ENCODE data around the gene RIBC2.
"Not testable (repeated sequence)": the region's sequence is repeated elsewhere in the genome, so short reads cannot be mapped to it uniquely, and the experiment has no call there.

Gene RIBC2

GRCh38 chr22:45445031-45445710 lies 31.7 kb downstream of the RIBC2 start:
- in situ Hi-C loops (cut with MboI; ENCODE audit: low sequenced_read_pairs), result loop anchor here (10.0 kb wide), 1 partner anchor 100 kb away; no protein-coding TSS in a partner anchor

GRCh38 chr22:45446216-45446615 lies 32.7 kb downstream of the RIBC2 start:
- in situ Hi-C loops (cut with MboI; ENCODE audit: low sequenced_read_pairs), result loop anchor here (10.0 kb wide), 1 partner anchor 99 kb away; no protein-coding TSS in a partner anchor

GRCh38 chr22:45447596-45447995 lies 34.1 kb downstream of the RIBC2 start:
- in situ Hi-C loops (cut with MboI; ENCODE audit: low sequenced_read_pairs), result loop anchor here (10.0 kb wide), 1 partner anchor 97 kb away; no protein-coding TSS in a partner anchor

GRCh38 chr22:45448431-45448830 lies 34.9 kb downstream of the RIBC2 start:
- in situ Hi-C loops (cut with MboI; ENCODE audit: low sequenced_read_pairs), result loop anchor here (10.0 kb wide), 1 partner anchor 96 kb away; no protein-coding TSS in a partner anchor

- in situ Hi-C loops (cut with MboI; ENCODE audit: low sequenced_read_pairs), result loop anchor here (10.0 kb wide), 1 partner anchor 95 kb away; no protein-coding TSS in a partner anchor
Measured at GRCh38 chr22:45449442-45449841, 35.9 kb downstream of the RIBC2 start.

- in situ Hi-C loops (cut with MboI; ENCODE audit: low sequenced_read_pairs), result no loop called here
Measured at GRCh38 chr22:45450101-45450785, 36.8 kb downstream of the RIBC2 start.

- in situ Hi-C loops (cut with MboI; ENCODE audit: low sequenced_read_pairs), result no loop called here
Measured at GRCh38 chr22:45450921-45451651, 37.6 kb downstream of the RIBC2 start.

GRCh38 chr22:45451972-45452371 lies 38.5 kb downstream of the RIBC2 start:
- in situ Hi-C loops (cut with MboI; ENCODE audit: low sequenced_read_pairs), result no loop called here

GRCh38 chr22:45452565-45453379 lies 39.3 kb downstream of the RIBC2 start:
- in situ Hi-C loops (cut with MboI; ENCODE audit: low sequenced_read_pairs), result no loop called here

GRCh38 chr22:45453764-45454163 lies 40.3 kb downstream of the RIBC2 start:
- in situ Hi-C loops (cut with MboI; ENCODE audit: low sequenced_read_pairs), result no loop called here

- in situ Hi-C loops (cut with MboI; ENCODE audit: low sequenced_read_pairs), result no loop called here
Measured at GRCh38 chr22:45454275-45454674, 40.8 kb downstream of the RIBC2 start.

GRCh38 chr22:45455212-45455611 lies 41.7 kb downstream of the RIBC2 start:
- in situ Hi-C loops (cut with MboI; ENCODE audit: low sequenced_read_pairs), result no loop called here

GRCh38 chr22:45455621-45456020 lies 42.1 kb downstream of the RIBC2 start:
- in situ Hi-C loops (cut with MboI; ENCODE audit: low sequenced_read_pairs), result no loop called here

- in situ Hi-C loops (cut with MboI; ENCODE audit: low sequenced_read_pairs), result no loop called here
Measured at GRCh38 chr22:45456811-45457210, 43.3 kb downstream of the RIBC2 start.

GRCh38 chr22:45458532-45458931 lies 45.0 kb downstream of the RIBC2 start:
- in situ Hi-C loops (cut with MboI; ENCODE audit: low sequenced_read_pairs), result no loop called here

- in situ Hi-C loops (cut with MboI; ENCODE audit: low sequenced_read_pairs), result no loop called here
Measured at GRCh38 chr22:45459235-45459634, 45.7 kb downstream of the RIBC2 start.

GRCh38 chr22:45460288-45461109 lies 47.0 kb downstream of the RIBC2 start:
- in situ Hi-C loops (cut with MboI; ENCODE audit: low sequenced_read_pairs), result no loop called here

GRCh38 chr22:45462034-45462655 lies 48.7 kb downstream of the RIBC2 start:
- in situ Hi-C loops (cut with MboI; ENCODE audit: low sequenced_read_pairs), result no loop called here

GRCh38 chr22:45463691-45464090 lies 50.2 kb downstream of the RIBC2 start:
- in situ Hi-C loops (cut with MboI; ENCODE audit: low sequenced_read_pairs), result not testable (repeated sequence)
